ENCODE measurements around the gene ASAP3.
"Not testable (repeated sequence)": the region's sequence is repeated elsewhere in the genome, so short reads cannot be mapped to it uniquely, and the experiment has no call there.

ASAP3 gene

GRCh38 chr1:23393706-23394105 is 90.3 kb downstream of the ASAP3 start:
- DNase-seq = no peak

- DNase-seq = no peak
Observed at GRCh38 chr1:23392125-23392855, 91.7 kb downstream of the ASAP3 start.

GRCh38 chr1:23389837-23390321 is 94.1 kb downstream of the ASAP3 start:
- DNase-seq = no peak

- DNase-seq = no peak
Observed at GRCh38 chr1:23387494-23387893, 96.5 kb downstream of the ASAP3 start.

- no peak for DNase-seq
Observed at GRCh38 chr1:23385119-23385621, 98.8 kb downstream of the ASAP3 start.

GRCh38 chr1:23384312-23385058 is 99.5 kb downstream of the ASAP3 start:
- no peak for DNase-seq

GRCh38 chr1:23383577-23384311 is 100.2 kb downstream of the ASAP3 start:
- DNase-seq = no peak

- no peak for DNase-seq
Observed at GRCh38 chr1:23381233-23381885, 102.6 kb downstream of the ASAP3 start.

- DNase-seq = no peak
Observed at GRCh38 chr1:23380719-23381118, 103.3 kb downstream of the ASAP3 start.

- not testable (repeated sequence) for DNase-seq
Observed at GRCh38 chr1:23380236-23380635, 103.7 kb downstream of the ASAP3 start.
